A549 (cell line): ENCODE data around the gene KCNMA1. TPM values are rescaled to one million over a fixed set of nuclear protein-coding genes. Genes with fewer than 3 reads are reported as not detected.
"Not testable (repeated sequence)": the region's sequence is repeated elsewhere in the genome, so short reads cannot be mapped to it uniquely, and the experiment has no call there.

ENCODE experiments used
- ATAC-seq, 2 experiments: fragments of 200-7000 bp in 1 of 2; fragments of >200 bp in 1 of 2; cut with Nextera tagmentation in 1 of 2; cut with Tn5 transposase in 1 of 2; 3 replicates each; pipeline versions ENCODE4 v1.8.0 to v1.9.1; 2018 to 2020; ENCODE audit warnings: mild to moderate bottlenecking in 1 of 2, moderate library complexity in 1 of 2
- CTCF ChIA-PET: fragments of 300-600 bp; sonication (Branson Sonifier 250); formaldehyde crosslinking; extraction: SDS; loops from one replicate; lab custom pipeline; 2021; ENCODE audit warnings: antibody characterized with exemption, inconsistent platforms; lab: Yijun Ruan, JAX
- POLR2A ChIA-PET: fragments of 350-600 bp; formaldehyde crosslinking; extraction: SDS; loops from one replicate; lab custom pipeline; 2021; ENCODE audit warnings: antibody characterized with exemption, inconsistent platforms; lab: Yijun Ruan, JAX
- DNase-seq, 2 experiments: peaks; one replicate each; pipeline versions ENCODE4 v3.0.0 to v3.0.0-alpha.2; 2011 to 2016; ENCODE audit warnings: low read depth in 1 of 2, low spot score in 1 of 2
- FAIRE-seq: peaks from 2 replicates; lab custom pipeline; 2011; peaks lifted over from hg19 to GRCh38; lab: Jason Lieb, UNC
- H3K27ac ChIP-seq, 2 experiments: fragments of >200 bp; sonication (Bioruptor Twin); formaldehyde crosslinking; 3 replicates each; pipeline ENCODE4 v1.5.1; 2016 to 2017
- H3K4me1 ChIP-seq: fragments of >200 bp; sonication (Bioruptor Twin); formaldehyde crosslinking; 3 replicates; pipeline ENCODE4 v1.6.1; 2016
- H3K4me2 ChIP-seq: fragments of >200 bp; sonication (Bioruptor Twin); formaldehyde crosslinking; 3 replicates; pipeline ENCODE4 v1.6.1; 2016
- H3K4me3 ChIP-seq: fragments of >200 bp; sonication (Bioruptor Twin); formaldehyde crosslinking; 3 replicates; pipeline ENCODE4 v1.5.1; 2016
- H3K9me3 ChIP-seq: fragments of >200 bp; sonication (Bioruptor Twin); formaldehyde crosslinking; 3 replicates; pipeline ENCODE4 v1.6.1; 2016
- ATOH8 ChIP-seq: fragments of 250-450 bp; sonication (Bioruptor Pico); IDR thresholded peaks from 2 replicates; pipeline ENCODE4 v1.5.0; 2020; ENCODE audit warnings: low read depth, mild to moderate bottlenecking, moderate library complexity
- BHLHE40 ChIP-seq: IDR thresholded peaks from 2 replicates; pipeline ENCODE4 v1.6.1; 2012; ENCODE audit warnings: low read depth, low read length, inconsistent platforms
- CBX8 ChIP-seq: fragments of 200-600 bp; sonication (generic); IDR thresholded peaks from 2 replicates; pipeline ENCODE4 v1.6.1; 2016
- CEBPB ChIP-seq, 2 experiments: fragments of >200 bp in 1 of 2; sonication (Bioruptor Twin) in 1 of 2; formaldehyde crosslinking in 1 of 2; IDR thresholded peaks; 2 replicates each; pipeline ENCODE4 v1.6.1; 2012 to 2016
- CHD2 ChIP-seq: fragments of 150-350 bp; IDR thresholded peaks from 2 replicates; pipeline ENCODE4 v1.6.1; 2014; ENCODE audit warnings: low read length; ENCODE audit not compliant: partially characterized antibody
- CHD4 ChIP-seq: fragments of 200-600 bp; sonication (generic); IDR thresholded peaks from 2 replicates; pipeline ENCODE4 v1.6.1; 2016; ENCODE audit warnings: antibody characterized with exemption, mild to moderate bottlenecking, borderline replicate concordance
- E2F6 ChIP-seq: IDR thresholded peaks from 2 replicates; pipeline ENCODE4 v1.6.1; 2012; ENCODE audit warnings: low read depth, borderline replicate concordance
- FOSB ChIP-seq: fragments of 250-450 bp; sonication (Bioruptor Pico); IDR thresholded peaks from 2 replicates; pipeline ENCODE4 v1.5.0; 2020; ENCODE audit warnings: mild to moderate bottlenecking, moderate library complexity
- HDAC2 ChIP-seq: fragments of 200-600 bp; sonication (generic); IDR thresholded peaks from 2 replicates; pipeline ENCODE4 v1.6.1; 2016
- HEYL ChIP-seq: fragments of 250-450 bp; sonication (Bioruptor Pico); IDR thresholded peaks from 2 replicates; pipeline ENCODE4 v1.8.0; 2021; ENCODE audit warnings: mild to moderate bottlenecking, moderate library complexity
- HOXB13 ChIP-seq: fragments of 250-450 bp; sonication (Bioruptor Pico); IDR thresholded peaks from 2 replicates; pipeline ENCODE4 v1.5.0; 2020; ENCODE audit warnings: low read depth, mild to moderate bottlenecking, moderate library complexity
- MAFK ChIP-seq: fragments of 450-650 bp; IDR thresholded peaks from 2 replicates; pipeline ENCODE4 v1.6.1; 2014; ENCODE audit not compliant: partially characterized antibody
- MAZ ChIP-seq: fragments of 150-350 bp; IDR thresholded peaks from 2 replicates; pipeline ENCODE4 v1.6.1; 2014; ENCODE audit warnings: antibody characterized with exemption, low read depth, low read length, borderline replicate concordance
- MYC ChIP-seq: IDR thresholded peaks from 2 replicates; pipeline ENCODE4 v1.6.1; 2012; ENCODE audit warnings: mild to moderate bottlenecking, inconsistent platforms, low read length, improper control_type of control experiment, borderline replicate concordance
- NPAS2 ChIP-seq: fragments of 250-450 bp; sonication (Bioruptor Pico); IDR thresholded peaks from 2 replicates; pipeline ENCODE4 v1.8.0; 2022; ENCODE audit warnings: mild to moderate bottlenecking, moderate library complexity, borderline replicate concordance
- NR3C1 ChIP-seq: fragments of >200 bp; sonication (Bioruptor Twin); formaldehyde crosslinking; IDR thresholded peaks from 3 replicates; pipeline ENCODE4 v1.6.1; 2017
- PHF8 ChIP-seq: fragments of 200-600 bp; sonication (generic); IDR thresholded peaks from 2 replicates; pipeline ENCODE4 v1.6.1; 2016; ENCODE audit warnings: low read depth, mild to moderate bottlenecking, antibody characterized with exemption, moderate library complexity, borderline replicate concordance
- RAD21 ChIP-seq, 2 experiments: fragments of >200 bp in 1 of 2; sonication (Bioruptor Twin) in 1 of 2; formaldehyde crosslinking in 1 of 2; IDR thresholded peaks in 1 of 2; conservative IDR thresholded peaks in 1 of 2; 2 replicates in 1 of 2; 3 replicates in 1 of 2; pipeline ENCODE4 v1.6.1; 2012 to 2018; ENCODE audit warnings: inconsistent platforms in 1 of 2
- RARB ChIP-seq: fragments of 250-450 bp; sonication (Bioruptor Pico); IDR thresholded peaks from 2 replicates; pipeline ENCODE4 v1.8.0; 2021; ENCODE audit warnings: mild to moderate bottlenecking, moderate library complexity
- RFX5 ChIP-seq: fragments of 450-650 bp; IDR thresholded peaks from 2 replicates; pipeline ENCODE4 v1.7.1; 2014; ENCODE audit warnings: antibody characterized with exemption, mild to moderate bottlenecking, moderate library complexity
- RNF2 ChIP-seq: fragments of 200-600 bp; sonication (generic); IDR thresholded peaks from 2 replicates; pipeline ENCODE4 v1.6.1; 2016; ENCODE audit warnings: low read depth, mild to moderate bottlenecking, antibody characterized with exemption, moderate library complexity, borderline replicate concordance
- TP53 ChIP-seq: fragments of 250-450 bp; sonication (Bioruptor Pico); IDR thresholded peaks from 2 replicates; pipeline ENCODE4 v1.5.0; 2021; ENCODE audit warnings: mild to moderate bottlenecking, moderate library complexity
- ZFP36 ChIP-seq: fragments of 450-650 bp; IDR thresholded peaks from 2 replicates; pipeline ENCODE4 v1.6.1; 2014; ENCODE audit warnings: borderline replicate concordance; ENCODE audit not compliant: partially characterized antibody
- ZSCAN20 ChIP-seq: fragments of 250-450 bp; sonication (Bioruptor Pico); IDR thresholded peaks from 2 replicates; pipeline ENCODE4 v1.8.0; 2022; ENCODE audit warnings: mild to moderate bottlenecking, moderate library complexity
- WGBS: methylation state at CpG from one replicate; pipeline ENCODE4 v1.1.6; 2017; ENCODE audit errors: missing lambda C conversion rate; 5-methylcytosine and 5-hydroxymethylcytosine counted together
- polyA plus RNA-seq, 4 experiments: library from polyadenylated mRNA; depleted of rRNA in 3 of 4; stranded (reverse); fragments of >200 nt; fragmentation: RNase III in 1 of 4; extraction: RNeasy Plus Mini Kit Qiagen cat#74134 plus additional on column Dnase treatment in 1 of 4; gene quantifications; 2 replicates in 3 of 4; 3 replicates in 1 of 4; pipeline ENCODE4 v1.2.3, GENCODE V29; 2011 to 2017

Gene KCNMA1
- polyA plus RNA-seq, 2 of the 4 experiments (the other 2 are of a cell fraction), result 14.9 to 30.6 TPM

- DNase-seq (no peak), FAIRE-seq (no peak), ATAC-seq (peak in 1 of 2 experiments; percentile 32; a peak in 1 of 6 replicates)
- no peak overlapping the region for H3K4me3 ChIP-seq
- CTCF ChIA-PET, result interaction anchor here (1.0 kb wide), 1 partner anchor 410 kb away, joined by 4 read pairs; no protein-coding TSS in a partner anchor
- POLR2A ChIA-PET, result no interaction called here
- H3K9me3 ChIP-seq, result peaks cover 10% of the 10 kb centered on the region; the same call in 2 of the 3 replicates
- H3K27ac ChIP-seq, result no peak overlapping the region
- WGBS, result 33% methylated on average over 3 of the region's 3 CpGs
- no peaks in the 10 kb centered on the region for H3K4me1 ChIP-seq
- H3K4me2 ChIP-seq, result no peak overlapping the region
- TF ChIP-seq PHF8, result no peak
- TF ChIP-seq ATOH8 (CRISPR knock-in tag), result no peak
- no peak for TF ChIP-seq MYC
- TF ChIP-seq CBX8, result no peak
- no peak for TF ChIP-seq MAFK
- TF ChIP-seq TP53 (CRISPR knock-in tag), result no peak
- TF ChIP-seq CHD2, result no peak
- no peak for TF ChIP-seq RARB
- TF ChIP-seq RAD21 (conservative IDR thresholded peaks at IDR 0.05 in 1 of 2, IDR thresholded peaks at IDR 0.05 in 1 of 2), result no peak
These were observed 23.5 kb upstream of the KCNMA1 start for GRCh38 chr10:77661100-77661499.

GRCh38 chr10:77659046-77659670 is 21.6 kb upstream of the KCNMA1 start:
- FAIRE-seq, H3K4me1 ChIP-seq, H3K4me3 ChIP-seq, DNase-seq, ATAC-seq, H3K4me2 ChIP-seq, POLR2A ChIA-PET: not testable (repeated sequence)
- CTCF ChIA-PET, result interaction anchor here (1.3 to 1.5 kb wide), 3 partner anchors 15 to 52 kb away, joined by 3 to 5 read pairs (median 4); no protein-coding TSS in a partner anchor
- H3K9me3 ChIP-seq, result peaks cover 10% of the 10 kb centered on the region; the same call in 2 of the 3 replicates
- WGBS, result 81% methylated on average over 3 of the region's 3 CpGs
- peak overlapping the region in 1 of 2 experiments; percentile 18; a peak in 1 of 6 replicates for H3K27ac ChIP-seq

- no peak for ATAC-seq
- no peak for FAIRE-seq
- Histone ChIP-seq H3K27ac (no peak overlapping the region), H3K4me3 (no peak overlapping the region), H3K4me1 (no peaks in the 10 kb centered on the region), H3K9me3 (peaks cover 15% of the 10 kb centered on the region; the same call in 2 of the 3 replicates), H3K4me2 (no peak overlapping the region)
- no peak for DNase-seq
- ChIA-PET CTCF (interaction anchor here (1.2 to 27.7 kb wide), 2 partner anchors 9 to 483 kb away, joined by 6 to 627 read pairs; no protein-coding TSS in a partner anchor), POLR2A (no interaction called here)
- TF ChIP-seq ZFP36, result no peak
- no peak for TF ChIP-seq E2F6
- no peak for TF ChIP-seq MAZ
- TF ChIP-seq RNF2, result no peak
- no peak for TF ChIP-seq HOXB13 (CRISPR knock-in tag)
- TF ChIP-seq HEYL, result no peak
- TF ChIP-seq CBX8, result no peak
- TF ChIP-seq CEBPB (IDR thresholded peaks at IDR 0.05), result no peak
- no peak for TF ChIP-seq NR3C1
- TF ChIP-seq HDAC2, result no peak
- TF ChIP-seq NPAS2 (CRISPR knock-in tag), result no peak
- no peak for TF ChIP-seq ZSCAN20 (CRISPR knock-in tag)
- TF ChIP-seq CHD4, result no peak
- TF ChIP-seq FOSB (CRISPR knock-in tag), result no peak
- TF ChIP-seq BHLHE40, result no peak
- no peak for TF ChIP-seq RFX5
These were observed 15.6 kb upstream of the KCNMA1 start for GRCh38 chr10:77653210-77653609.
